ENCODE results near the gene FITM2.
"Not testable (repeated sequence)": the region's sequence is repeated elsewhere in the genome, so short reads cannot be mapped to it uniquely, and the experiment has no call there.

Gene FITM2

DNA sequence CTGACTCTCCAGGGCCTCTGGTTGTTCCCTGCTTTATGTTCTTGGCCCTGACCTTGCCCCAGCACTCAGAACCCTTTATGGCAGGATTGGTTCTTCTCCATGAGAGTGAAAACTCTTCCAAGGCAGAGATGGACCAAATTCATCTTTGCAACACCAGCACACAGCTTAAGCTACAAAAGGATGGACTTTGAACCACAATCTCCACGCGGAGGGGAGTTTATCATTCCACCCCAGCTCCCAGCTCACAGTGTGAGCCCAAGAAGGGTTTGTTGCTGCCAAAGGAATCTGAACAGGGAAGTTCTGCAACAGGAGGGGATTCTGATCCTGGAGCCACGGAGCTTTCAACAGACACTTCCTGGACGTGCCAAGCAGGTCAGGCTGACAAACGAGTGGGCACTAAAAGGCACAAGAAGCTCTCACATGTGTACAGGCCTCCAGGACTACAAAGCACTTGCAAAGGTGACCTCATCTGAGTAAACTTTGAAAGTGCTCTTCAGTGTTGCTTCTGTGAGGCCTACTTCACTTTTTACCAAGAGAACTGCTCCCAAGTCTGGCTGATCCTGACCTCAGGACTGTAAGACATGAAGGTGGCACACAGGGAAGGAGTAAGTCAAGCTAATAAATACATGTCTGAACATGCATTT, 8.9 kb downstream of the FITM2 start:
- no peak for DNase-seq (ENCODE audit: low read depth)
- in situ Hi-C loops (cut with HindIII; ENCODE audit: low sequenced_read_pairs), result no loop called here
- no peak for TF ChIP-seq CTCF (IDR thresholded peaks at IDR 0.05; ENCODE audit: low read depth, low read length, missing control alignments)
- no peak overlapping the region for H3K4me3 ChIP-seq (ENCODE audit: low read depth, low read length)

- no peak for TF ChIP-seq CTCF (IDR thresholded peaks at IDR 0.05; ENCODE audit: low read depth, low read length, missing control alignments)
- no peak for DNase-seq (ENCODE audit: low read depth)
- no peak overlapping the region for H3K4me3 ChIP-seq (ENCODE audit: low read depth, low read length)
- in situ Hi-C loops (cut with HindIII; ENCODE audit: low sequenced_read_pairs), result no loop called here
Measured at GRCh38 chr20:44301285-44301684, 9.7 kb downstream of the FITM2 start.

DNA sequence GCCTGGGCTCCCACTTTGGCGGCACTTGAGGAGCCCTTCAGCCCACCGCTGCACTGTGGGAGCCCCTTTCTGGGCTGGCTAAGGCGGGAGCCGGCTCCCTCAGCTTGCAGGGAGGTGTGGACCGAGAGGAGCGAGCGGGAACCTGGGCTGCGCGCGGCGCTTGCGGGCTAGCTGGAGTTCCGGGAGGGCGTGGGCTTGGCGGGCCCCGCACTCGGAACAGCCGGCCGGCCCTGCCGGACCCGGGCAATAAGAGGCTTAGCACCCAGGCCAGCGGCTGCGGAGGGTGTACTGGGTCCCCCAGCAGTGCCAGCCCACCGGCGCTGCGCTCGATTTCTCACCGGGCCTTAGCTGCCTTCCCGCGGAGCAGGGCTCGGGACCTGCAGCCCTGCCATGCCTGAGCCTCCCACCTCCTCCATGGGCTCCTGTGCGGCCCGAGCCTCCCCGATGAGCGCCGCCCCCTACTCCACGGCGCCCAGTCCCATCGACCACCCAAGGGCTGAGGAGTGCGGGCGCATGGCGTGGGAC, 11.9 kb downstream of the FITM2 start:
- DNase-seq (ENCODE audit: low read depth); in situ Hi-C loops (cut with HindIII; ENCODE audit: low sequenced_read_pairs); H3K4me3 ChIP-seq (ENCODE audit: low read depth, low read length): not testable (repeated sequence)

DNA sequence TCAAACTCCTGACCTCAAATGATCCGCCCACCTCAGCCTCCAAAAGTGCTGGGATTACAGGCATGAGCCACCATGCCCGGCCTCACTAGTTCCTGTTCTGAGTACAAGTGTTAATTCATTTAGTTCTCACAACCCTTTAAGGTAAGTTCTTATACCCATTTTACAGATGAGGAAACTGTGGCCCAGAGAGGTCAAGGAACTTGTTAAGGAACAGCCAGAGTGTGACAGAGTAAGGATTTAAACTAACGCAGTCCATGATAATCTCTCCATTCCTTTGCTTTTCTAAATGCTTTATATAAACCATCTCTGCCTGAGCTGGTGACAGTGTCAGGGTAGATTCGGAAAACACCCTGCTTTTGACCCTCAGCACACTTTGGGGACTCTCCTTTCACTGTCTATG, 13.3 kb downstream of the FITM2 start:
- in situ Hi-C loops (cut with HindIII; ENCODE audit: low sequenced_read_pairs), result no loop called here
- no peak for TF ChIP-seq CTCF (IDR thresholded peaks at IDR 0.05; ENCODE audit: low read depth, low read length, missing control alignments)
- no peak overlapping the region for H3K4me3 ChIP-seq (ENCODE audit: low read depth, low read length)
- DNase-seq (ENCODE audit: low read depth), result no peak

DNA sequence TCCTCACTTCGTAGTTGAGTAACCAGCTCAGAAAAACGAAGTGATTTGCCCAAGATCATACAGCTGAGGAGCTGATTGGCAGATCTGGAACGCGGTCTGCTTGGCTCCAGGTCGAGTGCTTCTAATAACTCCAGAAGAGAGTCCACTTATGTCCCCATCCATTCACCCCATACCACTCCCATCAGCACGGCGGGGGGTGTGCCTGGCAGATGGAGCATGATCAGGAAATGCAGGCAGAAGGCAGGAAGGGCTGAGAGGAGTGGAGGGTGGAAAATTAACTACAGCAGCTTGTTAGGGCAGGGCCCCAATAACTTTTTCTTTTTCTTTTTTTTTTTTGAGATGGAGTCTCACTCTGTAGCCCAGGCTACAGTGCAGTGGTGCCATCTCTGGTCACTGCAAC, 15.0 kb downstream of the FITM2 start:
- in situ Hi-C loops (cut with HindIII; ENCODE audit: low sequenced_read_pairs), result no loop called here
- DNase-seq (ENCODE audit: low read depth), result no peak
- TF ChIP-seq CTCF (IDR thresholded peaks at IDR 0.05; ENCODE audit: low read depth, low read length, missing control alignments), result no peak
- no peak overlapping the region for H3K4me3 ChIP-seq (ENCODE audit: low read depth, low read length)

DNA sequence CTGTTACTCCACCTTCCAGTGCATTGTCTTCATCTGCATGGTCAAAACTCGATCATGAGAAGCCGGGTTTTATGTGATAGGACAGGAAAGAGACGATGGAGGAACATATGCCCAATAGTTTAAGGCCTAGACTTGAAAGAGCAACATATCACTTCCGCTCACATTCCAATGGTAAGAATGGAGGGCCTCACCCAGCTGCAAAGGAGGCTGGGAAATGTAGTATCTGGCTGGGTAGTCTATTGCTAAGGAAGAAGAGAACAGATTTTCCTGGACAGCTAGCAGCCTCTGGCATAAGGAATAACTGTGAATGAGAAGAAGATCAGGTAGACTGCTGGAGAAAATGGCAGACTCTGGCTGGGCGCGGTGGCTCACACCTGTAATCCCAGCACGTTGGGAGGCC, 19.2 kb downstream of the FITM2 start:
- no peak for DNase-seq (ENCODE audit: low read depth)
- in situ Hi-C loops (cut with HindIII; ENCODE audit: low sequenced_read_pairs), result no loop called here
- H3K4me3 ChIP-seq (ENCODE audit: low read depth, low read length), result no peak overlapping the region
- no peak for TF ChIP-seq CTCF (IDR thresholded peaks at IDR 0.05; ENCODE audit: low read depth, low read length, missing control alignments)

DNA sequence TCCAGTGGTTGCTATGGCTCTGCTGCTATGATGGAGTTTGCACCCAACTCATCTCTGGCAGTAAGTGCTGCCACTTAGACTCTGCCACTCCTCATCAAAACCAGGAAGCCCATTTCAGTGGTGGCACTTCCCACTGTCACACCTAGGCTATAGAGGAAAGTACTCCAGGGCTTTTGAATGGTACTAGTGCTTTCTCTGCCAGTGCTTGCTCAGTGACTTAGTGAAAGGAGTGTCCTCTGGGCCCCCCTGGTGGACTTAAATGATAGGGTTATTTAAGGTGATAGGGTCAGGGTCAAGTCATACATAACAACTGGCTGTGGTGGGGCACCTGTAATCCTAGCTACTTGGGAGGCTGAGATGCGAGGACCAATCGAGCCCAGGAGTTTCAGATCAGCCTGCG, 22.8 kb downstream of the FITM2 start:
- H3K4me3 ChIP-seq (ENCODE audit: low read depth, low read length), result no peak overlapping the region
- no peak for DNase-seq (ENCODE audit: low read depth)
- no peak for TF ChIP-seq CTCF (IDR thresholded peaks at IDR 0.05; ENCODE audit: low read depth, low read length, missing control alignments)
- in situ Hi-C loops (cut with HindIII; ENCODE audit: low sequenced_read_pairs), result no loop called here

All from astrocyte of the cerebellum (primary cell).